ENCODE data around the gene LRP1-AS.

Gene LRP1-AS

GRCh38 chr12:57116580-57117281, 30.7 kb downstream of the LRP1-AS start:
- DNase-seq: no peak

DNA sequence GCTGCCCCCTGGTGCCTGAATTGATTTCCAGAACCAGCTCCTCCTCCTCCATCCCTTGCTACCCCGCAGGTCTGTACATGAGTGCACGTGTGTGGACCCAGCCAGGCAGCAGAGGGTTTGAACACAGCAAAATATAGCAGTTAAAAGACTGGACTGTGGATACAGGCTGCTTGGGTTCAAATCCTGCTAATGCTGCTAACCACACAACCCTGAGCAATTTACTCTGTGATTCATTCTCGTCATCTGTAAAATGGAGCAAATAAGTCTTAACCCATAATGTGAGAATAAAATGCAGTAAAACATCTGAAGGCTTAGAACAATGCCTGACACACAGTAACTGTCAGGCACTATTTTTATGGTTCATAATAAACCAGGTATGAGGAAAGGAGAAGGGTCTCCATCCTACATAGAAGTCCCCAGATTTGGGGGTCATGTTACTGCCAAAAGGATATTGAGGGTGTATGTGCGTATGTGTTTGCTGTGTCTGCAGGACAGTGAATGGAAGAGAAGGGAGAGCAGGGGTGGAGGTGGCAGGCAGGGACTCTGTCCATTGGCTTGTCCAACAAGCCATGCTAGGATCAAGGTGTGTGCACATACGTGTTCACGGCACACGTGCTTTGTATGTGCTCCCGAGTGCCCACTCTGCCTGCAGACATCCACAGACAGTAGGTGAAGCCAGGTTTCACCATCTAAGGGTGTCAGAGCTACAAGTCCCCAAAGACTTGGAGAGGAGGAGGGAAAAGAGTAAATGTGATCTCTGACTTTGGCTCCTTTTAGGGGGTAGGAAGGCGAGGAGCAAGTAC, 34.7 kb downstream of the LRP1-AS start:
- DNase-seq: peak; percentile 85

DNA sequence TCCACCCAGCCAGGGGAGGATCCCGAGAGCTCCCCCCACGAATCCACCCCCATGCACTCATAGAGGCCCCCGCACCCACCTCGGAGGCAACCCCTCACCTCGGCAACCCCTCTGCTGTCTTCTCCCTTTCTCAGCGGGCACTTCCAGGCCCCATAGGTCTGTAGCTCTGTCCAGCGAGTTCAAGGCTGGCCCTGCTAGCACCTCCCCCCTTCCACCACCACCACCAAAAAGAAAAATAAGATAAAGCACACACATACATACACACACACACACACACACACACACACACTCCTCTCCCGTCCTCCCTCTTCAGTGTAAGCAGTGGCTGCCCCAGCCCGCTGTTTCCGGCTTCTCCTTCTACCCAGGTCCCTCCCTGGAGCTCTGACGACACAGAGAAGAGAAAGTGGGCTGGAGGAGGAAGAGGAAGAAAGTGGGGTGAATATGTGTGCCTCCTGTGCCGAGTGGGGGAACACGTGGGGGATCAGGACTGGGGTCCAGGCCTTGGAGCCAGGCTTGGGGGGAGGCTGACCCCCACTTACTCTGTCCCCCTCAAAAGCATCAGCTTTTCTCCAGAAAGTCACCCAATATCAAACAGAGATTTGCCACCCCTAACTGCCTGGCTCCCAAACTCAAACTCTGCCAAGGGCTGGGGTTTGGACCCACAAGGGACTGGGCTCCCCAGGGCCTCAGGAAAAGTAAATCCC, 36.2 kb downstream of the LRP1-AS start, which contains the start of gene STAT6:
Gene STAT6, minus strand, starts transcription at position 332 of the 704 bp plus-strand sequence. CDS start 3,084 bp downstream, outside the sequence.
- DNase-seq: peak; percentile 80

GRCh38 chr12:57110104-57111030, 37.1 kb downstream of the LRP1-AS start:
- DNase-seq: peak; percentile 72

DNA sequence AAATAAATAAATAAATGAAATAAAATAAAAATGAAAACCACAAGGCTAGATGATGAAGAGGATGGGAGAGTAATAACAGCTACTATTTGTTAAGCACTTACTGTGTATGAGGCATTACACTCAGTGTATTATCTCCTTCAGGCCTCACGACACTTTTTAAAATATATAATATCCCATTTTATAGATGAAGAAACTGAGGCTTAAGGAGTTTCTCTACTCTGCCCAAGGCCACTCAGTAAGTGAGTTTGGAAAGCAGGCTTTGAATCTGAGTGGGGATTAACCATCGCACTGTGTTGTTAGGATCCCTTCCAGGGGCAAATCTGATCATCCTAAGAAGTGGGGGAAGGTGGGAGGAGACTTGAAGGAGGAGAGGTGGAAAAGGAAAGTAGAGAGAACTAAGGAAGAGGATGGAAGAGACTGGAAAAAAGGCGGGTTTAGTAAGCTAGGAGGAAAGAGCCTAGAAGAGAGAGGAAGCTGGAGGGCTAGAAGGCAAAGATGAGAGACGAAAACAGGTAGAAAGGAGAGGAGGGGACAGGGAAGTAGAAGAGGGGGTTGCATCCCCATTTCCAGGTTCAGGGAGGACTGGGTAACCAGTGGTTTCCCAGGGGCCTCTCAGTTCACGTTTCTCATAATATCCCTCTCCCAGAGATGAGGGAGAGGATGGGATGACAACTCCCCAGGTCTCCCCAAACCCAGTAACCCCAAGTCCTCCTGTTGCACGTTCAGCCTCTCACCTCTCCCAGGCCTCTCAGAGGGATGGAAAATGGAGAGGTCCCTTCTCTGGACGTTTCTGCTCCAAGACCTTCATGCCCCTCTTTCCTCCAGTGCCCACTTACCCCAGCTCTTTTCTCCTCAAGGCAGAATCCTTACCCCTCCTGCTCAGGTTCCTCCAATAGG, 38.0 kb downstream of the LRP1-AS start:
- no peak for DNase-seq

DNA sequence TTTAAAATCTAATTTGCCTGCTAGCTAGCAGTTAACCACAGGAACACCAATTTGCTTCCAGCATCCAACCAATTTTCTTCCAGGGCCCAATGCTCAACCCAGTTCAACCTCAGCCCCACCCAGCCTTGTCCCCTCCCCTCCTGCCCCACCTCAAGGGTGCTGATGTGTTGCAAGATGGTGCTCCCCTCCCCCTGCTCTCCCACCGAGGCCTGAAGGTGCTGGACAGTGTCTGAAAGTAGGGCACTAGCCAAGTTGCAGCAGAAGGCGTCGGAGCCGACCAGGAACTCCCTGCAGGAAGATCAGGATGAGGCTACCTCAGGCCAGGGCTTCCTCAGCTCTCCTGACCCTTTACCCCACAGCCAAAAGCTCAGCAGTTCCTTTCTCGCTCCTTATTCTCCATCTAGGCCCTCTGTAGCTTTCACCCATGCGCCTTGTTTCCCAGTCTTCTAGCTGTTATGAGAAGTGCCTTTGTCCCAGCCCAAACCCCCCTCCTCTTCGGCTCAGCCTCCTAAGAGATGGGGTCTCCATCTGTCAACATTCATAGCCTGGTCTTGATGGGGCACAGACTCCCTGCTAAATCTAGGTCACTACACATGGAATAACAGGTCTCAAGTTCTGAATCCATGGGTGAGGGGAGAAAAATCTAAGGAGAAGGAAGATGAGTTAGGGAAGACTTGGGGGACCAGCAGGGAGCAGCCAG, 39.8 kb downstream of the LRP1-AS start:
- DNase-seq: no peak

GRCh38 chr12:57106021-57106708, 41.3 kb downstream of the LRP1-AS start:
- no peak for DNase-seq

DNA sequence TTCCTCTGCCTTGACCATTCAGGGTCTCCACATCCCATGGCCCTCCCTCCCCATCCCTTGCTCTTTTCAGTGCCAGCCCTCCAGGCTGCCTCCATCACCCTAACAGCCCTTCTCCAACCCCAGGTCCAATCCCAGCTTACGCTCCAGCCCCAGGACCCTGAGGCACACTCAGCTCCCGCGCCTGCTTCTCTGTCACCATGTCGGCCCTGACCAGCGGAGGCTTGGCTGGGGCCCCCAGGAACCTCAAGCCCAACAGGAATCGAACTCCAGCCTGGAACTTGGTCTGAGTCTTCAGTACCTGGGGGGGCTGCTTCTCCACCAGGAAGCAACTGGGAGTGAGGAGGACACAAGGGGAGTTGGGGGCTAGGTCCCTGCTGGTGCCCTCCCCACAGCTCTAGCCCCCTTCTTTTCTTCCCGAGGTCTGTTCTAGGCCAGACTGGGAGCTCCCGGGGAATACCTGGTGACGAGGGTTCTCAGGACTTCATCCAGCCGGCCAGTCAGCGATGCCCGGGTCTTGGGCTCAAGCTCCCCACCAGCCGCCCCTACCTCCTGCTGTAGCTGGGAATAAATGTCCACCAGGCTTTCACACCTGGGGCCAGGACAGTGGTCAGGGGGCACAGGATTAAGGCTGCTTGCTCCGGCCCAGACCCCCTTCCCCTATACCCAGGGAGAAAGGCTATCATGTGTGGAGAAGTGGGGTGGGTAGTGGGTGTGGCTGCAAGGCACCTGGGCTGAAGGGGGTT, 42.2 kb downstream of the LRP1-AS start:
- DNase-seq: no peak

GRCh38 chr12:57104292-57104910, 43.0 kb downstream of the LRP1-AS start:
- no peak for DNase-seq

GRCh38 chr12:57103856-57104255, 43.6 kb downstream of the LRP1-AS start:
- no peak for DNase-seq

GRCh38 chr12:57101892-57102695, 45.3 kb downstream of the LRP1-AS start:
- no peak for DNase-seq

GRCh38 chr12:57099766-57100165, 47.7 kb downstream of the LRP1-AS start:
- DNase-seq: no peak

DNA sequence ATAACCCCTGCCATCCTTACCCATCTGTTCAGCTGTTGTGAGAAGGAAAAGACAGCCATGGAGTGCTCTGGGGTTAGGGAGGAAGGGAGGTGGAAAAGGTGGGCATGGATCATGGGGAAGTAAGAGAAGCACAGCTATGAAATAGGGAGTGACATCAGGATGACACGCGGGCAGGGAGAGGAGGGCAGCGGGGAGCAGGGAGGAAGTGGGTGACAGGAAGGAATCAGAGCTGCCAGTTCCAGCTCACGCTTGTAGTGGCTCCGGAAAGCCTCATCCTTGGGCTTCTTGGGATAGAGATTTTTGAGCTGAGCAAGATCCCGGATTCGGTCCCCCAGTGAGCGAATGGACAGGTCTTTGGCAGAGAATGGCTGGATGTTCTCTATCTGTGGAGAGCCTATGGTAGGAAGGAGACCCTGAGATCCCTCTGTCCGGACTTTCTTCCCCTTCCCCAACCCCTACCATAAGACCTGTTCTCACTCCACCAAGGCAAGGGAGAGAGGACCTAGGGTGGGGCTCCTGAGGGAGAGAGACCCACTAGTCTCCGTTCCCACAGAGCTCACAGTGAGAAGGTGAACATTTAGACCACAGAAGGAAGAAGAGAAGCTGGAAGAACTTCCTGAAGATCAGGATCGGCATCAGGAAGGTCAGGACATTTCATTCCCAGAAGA, 48.2 kb downstream of the LRP1-AS start:
- no peak for DNase-seq

- DNase-seq: no peak
Observed at GRCh38 chr12:57098546-57098945, 48.9 kb downstream of the LRP1-AS start.

- DNase-seq: no peak
Observed at GRCh38 chr12:57097554-57097835, 49.9 kb downstream of the LRP1-AS start.

- no peak for DNase-seq
Observed at GRCh38 chr12:57096748-57097553, 50.5 kb downstream of the LRP1-AS start.

GRCh38 chr12:57096099-57096572, 51.3 kb downstream of the LRP1-AS start:
- no peak for DNase-seq

All from activated CD4-positive, alpha-beta T cell treated with anti-CD3 and anti-CD28 coated beads, Interleukin-2, amount 50 U/mL, for 1 hour (primary cell).